HL-60/S4 treated with retinoic acid at 250 ng/mL for 4 days and 3 days (cell line): ENCODE measurements around the gene CALR3.
"Not testable (repeated sequence)": the region's sequence is repeated elsewhere in the genome, so short reads cannot be mapped to it uniquely, and the experiment has no call there.

Source experiments
- in situ Hi-C: fragments of 300-500 bp; cut with MboI; formaldehyde crosslinking; loops from 2 replicates; pipeline ENCODE4 v1.7.0; 2022; ENCODE audit warnings: low sequenced_read_pairs

CALR3 gene

DNA sequence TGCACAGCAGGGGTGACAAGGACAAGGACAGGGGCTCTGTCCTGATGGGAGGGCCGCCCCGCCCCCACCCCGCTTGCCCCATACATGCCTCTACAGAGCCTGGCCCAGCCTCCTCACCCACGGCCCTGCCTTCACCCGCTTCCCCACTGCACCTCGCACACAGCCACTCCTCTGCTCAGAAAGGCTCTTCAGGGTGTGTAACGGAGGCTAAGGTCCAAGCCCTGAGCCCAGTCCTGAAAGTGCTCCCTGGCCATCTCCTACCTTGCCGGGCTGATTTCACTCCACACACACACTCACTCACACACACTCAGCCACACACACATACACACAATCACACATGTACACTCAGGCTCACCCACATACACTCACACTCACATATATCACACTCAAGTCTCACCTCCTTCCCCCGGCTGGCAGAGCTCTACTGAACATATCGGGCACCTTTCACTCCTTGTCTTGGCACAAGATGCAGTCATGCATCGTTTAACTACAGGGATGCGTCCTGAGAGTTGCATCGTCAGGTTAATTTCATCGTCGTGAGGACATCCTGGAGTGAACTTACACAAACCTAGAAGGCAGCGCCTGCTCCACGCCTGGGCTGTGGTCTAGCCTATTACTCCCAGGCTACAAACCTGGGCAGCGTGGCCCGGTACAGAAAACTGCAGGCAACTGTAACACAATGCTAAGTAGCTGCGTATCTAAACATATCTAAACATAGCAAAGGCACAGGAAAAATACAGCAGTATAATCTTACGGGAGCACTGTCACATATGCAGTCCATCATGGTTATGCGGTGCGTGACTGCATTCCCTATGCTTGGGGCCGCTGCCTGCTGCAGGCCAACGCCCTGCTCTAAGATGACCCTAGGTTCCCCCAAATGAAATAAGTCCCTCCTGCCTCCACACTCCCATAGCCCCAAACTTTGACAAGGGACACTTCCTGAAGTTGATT lies 37.3 kb downstream of the CALR3 start:
- in situ Hi-C loops = no loop called here

DNA sequence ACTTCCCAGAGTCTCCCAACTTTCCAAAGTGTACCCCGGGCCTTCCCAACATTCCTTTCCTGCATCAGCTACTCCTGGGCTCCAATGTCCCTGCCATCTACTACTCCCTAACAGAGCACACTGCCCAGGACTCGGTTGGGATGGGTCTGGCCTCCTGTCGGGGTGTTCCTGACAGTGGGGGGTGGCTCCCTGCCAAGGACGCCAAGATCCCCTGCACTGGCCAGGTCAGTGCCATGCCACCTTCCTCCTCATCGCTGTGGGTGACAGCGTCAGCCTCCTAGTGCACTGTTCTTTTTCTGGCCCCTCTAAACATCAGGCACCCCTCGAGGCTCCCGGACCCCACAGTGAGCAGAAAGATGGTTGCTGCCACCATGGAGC lies 38.0 kb downstream of the CALR3 start:
- in situ Hi-C loops = no loop called here

DNA sequence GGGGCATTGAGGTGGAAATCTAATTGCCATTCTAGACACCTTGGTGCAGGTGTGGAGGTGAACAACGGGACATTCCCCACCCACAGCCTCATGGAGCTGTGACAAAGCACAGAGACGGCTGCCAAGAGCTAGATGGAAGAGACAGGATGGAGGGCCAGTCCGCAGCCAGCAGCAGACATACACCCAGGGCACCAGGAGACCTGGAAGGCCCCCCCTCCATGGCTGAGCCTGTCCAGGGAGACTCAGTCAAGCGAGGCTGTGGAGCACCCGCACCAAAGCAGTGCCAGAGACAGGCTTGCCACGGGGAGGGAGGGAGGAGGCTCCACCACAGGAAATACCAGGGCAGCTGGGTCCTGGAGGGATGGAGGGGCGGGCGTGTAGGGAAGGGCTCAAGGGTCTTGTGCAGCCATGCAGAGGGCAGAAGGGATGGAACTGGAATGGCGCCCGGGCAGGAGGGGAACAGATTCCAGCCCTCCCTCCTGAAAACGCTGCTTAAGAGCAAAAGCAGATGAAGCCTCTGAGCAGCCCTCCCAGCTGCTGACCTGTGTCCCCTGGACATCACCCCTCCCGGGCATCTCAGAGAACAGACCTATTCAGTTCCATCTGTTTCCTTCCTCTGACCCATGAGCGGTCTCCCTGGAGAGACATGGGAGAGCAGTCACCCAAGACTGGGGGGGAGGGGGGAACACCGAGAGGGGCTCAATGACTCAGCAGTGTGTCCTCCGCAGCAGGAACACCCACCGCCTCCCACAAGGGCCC lies 38.6 kb downstream of the CALR3 start:
- in situ Hi-C loops = no loop called here

DNA sequence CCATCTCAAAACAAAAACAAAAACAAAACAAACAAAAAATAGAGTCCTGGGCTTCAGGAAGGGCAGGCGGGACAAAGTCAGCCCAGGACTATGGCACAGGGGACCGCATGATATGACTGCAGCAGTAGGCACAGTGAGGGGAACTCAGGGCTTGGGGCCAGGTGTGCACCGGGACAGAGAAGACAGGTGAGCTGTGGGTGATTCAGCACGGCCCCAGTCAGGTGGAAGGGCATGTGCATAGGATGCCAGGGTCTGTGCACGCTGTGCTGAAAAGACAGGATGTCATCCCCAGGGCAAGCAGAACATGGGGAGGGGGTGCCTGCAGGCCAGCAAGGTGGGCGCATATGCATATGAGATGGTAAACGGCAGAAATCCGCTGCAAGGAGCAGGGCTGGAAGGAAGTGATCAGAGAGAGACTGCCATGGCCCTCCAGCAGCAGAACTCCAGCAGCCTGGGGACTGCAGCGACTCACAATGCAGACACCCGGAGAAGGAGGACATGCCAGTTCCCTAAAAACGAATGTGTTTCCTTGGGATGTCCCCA lies 39.2 kb downstream of the CALR3 start:
- in situ Hi-C loops = no loop called here

DNA sequence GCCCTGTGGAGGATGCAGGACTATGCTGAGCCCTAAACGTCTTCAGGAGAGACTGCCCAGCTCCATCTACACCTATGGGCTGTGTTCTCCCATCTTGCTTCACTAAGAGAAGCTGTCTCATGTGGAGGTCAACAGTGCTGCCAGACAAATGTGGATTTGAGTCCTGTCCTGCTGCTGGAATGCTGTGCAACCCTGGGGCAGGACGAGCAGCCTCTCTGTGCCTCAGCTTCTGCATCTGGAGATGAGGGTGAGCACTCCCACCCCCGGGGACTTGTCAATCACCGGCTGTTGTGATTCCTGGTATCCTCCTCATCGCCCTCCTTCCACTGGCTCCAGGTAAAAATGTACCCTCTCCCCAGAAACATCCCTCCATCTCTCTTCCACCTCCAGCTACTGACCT lies 40.5 kb downstream of the CALR3 start:
- in situ Hi-C loops = no loop called here

DNA sequence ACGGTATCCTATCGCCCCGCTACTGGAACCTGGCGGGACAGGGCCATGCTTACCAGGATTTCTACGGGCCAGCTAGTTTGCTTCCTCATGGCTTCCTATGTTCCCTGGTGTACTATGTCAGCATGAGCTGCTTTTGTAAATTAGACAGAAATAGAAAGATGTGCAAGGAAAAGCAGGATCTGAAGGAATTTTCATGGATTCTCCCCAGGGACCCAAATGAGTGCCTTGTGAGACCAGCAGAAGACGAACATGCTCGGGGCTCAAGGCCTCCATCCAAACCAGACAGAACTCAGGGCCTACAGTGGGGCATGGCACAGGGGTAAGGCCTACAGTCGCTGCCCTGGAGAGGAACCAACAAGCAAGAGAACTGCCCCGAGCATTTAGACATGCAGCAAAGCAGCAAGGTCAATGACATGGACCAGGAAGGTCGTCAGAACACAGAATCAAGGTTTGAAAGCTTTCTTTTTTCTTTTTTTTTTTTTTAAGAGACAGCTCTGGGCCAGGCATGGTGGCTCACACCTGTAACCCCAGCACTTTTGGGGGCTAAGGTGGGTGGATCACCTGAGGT lies 41.5 kb downstream of the CALR3 start:
- in situ Hi-C loops = no loop called here

DNA sequence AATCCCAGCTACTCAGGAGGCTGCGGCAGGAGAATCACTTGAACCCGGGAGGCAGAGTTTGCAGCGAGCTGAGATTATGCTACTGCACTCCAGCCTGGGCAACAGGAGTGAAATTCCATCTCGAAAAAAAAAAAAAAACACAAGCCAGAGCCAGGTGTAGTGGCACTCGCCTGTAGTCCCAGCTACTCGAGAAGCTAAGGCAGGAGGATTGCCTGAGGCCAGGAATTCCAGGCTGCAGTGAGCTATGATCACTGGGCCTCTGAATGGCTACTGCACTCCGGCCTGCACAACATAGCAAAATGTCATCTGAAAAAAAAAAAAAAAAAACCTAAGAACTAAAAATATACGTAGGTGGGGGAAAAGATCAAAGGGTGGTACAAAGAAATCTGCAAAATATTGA lies 43.6 kb downstream of the CALR3 start:
- in situ Hi-C loops = no loop called here

DNA sequence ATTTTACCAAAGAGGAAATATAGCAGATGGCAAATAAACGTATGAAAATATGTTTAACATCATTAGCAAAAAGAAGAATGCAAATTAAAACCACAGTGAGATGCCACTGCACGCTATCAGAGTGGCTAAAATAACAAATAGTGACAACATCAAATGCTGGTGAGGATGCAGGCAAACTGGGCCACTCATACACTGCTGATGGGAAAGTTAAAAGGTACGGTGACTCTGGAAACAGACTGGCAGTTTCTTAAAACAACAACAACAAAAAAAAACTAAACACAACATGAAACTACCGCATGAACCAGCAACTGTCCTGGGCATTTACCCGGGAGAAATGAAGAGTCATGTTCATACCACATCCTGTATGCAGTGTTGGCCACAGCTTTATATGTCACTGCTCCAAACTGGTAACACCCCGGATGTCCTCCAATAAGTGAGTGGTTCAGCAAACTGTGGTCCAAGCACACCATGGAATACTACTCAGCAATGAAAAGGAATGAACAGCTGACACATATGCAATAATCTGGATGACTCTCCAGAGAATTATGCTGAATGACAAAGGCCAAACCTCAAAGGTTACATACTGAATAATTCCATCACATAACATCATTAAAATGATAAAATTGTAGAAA lies 46.5 kb downstream of the CALR3 start:
- in situ Hi-C loops = no loop called here

DNA sequence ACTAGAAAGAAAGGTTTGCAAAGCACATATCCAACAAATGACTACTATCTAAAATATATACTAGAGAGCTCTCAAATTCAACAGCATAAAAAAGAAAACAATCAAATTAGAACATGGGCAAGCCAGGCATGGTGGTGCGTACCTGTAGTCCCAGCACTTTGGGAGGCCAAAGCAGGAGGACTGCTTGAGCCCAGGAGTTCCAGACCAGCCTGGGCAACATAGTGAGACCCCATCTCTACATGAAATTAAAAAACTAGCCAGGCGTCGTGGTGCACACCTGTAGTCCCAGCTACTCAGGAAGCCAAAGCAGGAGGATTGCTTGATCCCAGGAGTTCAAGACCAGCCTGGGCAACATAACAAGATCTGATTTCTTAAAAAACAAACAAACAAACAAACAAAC lies 47.1 kb downstream of the CALR3 start:
- in situ Hi-C loops = not testable (repeated sequence)

DNA sequence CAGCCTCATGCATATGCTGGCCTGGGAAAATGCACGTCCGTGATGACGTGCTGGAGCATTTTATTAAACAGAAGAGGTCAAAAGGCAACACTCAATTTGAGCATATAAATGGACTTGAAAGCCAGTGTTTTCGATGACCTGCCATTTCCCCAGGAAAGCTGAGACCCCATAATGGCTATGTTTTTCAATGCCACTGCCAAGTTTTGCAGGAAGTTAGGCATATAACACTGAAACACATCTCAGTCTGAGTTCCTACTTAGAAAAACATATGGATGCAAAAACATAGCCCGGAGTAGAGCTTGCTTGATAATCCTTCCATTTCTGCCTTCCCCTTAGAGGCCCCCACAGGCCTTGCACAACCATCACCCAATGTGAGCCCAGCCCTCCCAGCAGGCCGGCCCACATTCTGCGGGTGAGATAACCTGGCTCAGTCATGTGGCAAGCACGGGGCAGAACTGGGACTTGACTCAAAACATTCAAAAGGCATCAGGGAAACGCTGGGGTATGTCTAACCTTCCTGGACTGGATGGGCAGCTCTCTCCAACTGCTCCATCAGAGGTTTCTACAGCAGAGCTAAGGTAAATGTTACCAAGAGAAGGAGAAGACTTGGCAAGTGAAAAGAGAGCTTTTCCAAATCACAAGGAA lies 49.1 kb downstream of the CALR3 start:
- in situ Hi-C loops = no loop called here

DNA sequence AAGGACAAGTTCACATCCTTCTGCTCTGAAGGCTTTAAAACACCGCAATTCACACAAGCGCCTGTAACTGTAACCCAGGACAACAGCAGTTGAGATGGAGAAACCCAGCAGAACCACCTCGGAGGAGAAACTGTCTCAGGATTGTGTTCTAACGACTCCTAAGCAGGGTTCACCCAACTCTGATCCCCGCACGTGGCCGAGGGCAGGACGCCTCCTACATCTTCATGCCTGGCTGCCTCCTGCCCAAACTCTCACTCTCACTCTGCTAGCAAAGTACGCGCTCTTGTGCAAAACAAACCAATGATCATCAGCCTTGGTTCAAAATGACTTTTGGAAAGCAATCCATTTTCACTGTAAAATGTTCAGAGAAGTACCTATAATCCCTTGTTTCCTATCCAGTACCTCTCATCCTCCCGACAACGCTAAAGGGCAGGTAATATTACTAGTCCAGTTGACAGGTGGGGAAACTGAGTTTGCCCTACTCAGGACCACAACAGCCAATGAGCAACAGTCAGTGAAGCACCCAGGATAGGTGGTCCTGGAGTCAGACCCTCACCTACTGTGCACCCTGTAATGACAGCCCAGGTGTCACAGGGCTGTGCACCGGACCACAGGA lies 49.8 kb downstream of the CALR3 start:
- in situ Hi-C loops = no loop called here

DNA sequence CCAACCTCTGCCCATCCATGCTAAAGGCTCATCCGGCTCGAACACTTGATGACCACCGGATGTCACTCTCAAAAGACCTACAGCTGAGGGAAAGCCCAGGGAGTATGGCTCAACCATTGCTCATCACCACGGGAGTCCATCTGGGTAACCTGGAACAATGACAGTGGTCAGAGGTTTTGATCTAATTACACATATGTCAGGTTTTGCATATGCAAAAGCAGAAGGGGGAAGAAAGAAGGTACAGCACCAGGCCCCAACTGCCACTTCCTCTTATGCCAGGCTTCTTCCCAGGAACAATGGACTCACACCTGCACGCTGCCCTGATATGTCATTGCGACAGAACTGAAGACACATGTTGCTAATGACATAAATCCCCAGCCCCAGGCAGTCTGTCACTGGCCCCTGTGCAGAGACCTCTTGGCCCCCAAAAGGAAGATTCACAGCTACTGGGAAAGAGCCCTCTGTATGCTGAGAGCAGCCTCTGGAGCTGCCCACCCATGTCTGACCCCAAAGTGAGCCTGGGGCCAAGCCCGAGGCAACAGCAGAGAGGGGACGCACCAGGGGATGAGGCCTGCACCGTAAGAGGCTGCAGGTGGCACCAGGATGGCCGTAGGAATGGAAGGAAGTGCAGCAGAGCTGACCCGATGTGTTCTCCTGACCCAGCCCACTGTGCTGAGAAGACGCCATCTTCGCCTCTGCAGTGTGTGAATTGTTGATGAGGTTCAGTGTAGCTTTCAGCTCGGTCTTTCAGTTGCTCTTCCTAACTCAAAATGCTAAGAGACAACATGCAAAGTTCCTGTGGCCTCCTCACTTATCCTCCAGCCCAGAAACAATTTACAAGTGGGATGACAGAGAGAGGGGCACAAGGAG lies 50.5 kb downstream of the CALR3 start:
- in situ Hi-C loops = no loop called here

DNA sequence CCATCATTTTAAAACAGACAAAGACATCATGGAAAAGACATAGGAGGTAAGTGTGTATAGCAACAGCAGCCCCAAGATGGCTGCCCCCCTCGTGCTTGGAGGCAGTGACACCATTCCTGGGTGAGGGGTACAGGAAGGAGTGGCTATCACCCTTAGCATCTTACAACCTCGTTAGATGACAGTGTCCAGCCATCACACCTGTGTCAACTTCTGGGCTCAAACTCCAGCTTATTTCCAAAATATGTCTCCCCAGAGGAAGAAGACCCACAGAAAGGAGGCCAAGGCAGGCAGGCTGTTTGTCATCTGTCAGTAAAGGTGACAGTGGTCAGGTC lies 51.7 kb downstream of the CALR3 start:
- in situ Hi-C loops = no loop called here

DNA sequence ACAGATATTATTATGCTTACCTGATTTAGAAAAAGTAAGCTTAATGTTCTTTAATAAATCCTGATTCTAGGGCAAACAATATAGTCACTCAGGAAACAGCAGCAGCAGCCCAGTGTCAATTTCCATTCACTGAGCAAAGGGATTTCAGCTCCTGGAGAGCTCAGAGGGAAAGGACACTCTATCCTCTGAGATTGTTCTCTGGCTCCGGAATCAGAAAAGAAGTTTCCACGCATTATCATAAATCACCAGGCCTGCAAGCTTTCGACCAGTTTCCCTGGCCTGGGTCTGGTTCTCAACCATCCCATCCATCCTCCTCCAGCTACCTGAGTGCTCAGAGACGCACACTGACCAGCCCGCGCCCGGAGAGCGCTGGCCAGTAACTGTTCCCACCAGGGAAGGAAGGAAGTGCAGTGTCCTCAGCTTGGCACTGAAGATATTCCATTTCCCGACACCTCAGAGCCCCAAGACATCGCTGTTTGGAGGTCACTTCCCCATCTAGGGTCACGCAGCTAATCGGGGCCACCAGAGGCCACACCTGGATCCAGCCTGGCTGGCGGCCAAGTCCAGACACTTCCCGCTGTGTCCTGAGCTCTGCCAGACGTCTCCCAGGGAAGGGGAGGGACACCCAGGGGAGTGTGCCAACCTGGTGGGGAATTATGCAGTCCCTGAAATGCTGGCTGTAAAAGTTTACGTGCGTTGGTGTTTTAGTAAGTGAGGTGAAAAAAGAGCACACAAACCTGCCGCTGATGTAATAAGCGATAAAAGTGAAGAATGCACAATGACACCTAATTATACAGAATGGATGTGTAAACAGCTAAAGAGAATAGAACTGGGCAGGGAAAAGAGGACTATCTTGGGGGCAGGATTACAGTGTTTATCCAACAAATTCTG lies 53.3 kb downstream of the CALR3 start:
- in situ Hi-C loops = no loop called here

DNA sequence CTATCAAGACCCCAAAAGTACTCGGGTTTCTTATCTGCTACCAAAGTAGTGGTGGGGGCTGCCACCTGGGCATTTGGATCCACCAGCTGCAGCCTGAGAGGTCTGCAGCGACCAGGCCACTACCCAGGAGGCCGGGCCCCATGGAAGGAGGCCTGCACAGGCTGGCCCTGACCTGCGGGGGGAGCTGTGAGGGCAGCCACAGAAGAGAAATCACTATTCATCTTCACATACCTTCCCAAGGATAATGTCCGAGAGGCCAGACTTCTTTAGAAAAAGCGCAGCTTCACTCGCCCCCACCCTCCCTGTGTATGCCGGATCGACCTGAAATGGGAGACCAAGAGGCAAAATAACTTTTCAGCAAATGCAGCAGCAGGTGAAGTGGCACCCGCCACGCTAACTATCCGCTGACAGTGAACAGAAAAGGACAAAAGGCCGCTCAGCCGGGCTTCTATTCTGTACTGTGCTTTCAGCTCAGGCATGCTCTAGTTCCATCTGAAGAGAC lies 54.3 kb downstream of the CALR3 start:
- in situ Hi-C loops = no loop called here

DNA sequence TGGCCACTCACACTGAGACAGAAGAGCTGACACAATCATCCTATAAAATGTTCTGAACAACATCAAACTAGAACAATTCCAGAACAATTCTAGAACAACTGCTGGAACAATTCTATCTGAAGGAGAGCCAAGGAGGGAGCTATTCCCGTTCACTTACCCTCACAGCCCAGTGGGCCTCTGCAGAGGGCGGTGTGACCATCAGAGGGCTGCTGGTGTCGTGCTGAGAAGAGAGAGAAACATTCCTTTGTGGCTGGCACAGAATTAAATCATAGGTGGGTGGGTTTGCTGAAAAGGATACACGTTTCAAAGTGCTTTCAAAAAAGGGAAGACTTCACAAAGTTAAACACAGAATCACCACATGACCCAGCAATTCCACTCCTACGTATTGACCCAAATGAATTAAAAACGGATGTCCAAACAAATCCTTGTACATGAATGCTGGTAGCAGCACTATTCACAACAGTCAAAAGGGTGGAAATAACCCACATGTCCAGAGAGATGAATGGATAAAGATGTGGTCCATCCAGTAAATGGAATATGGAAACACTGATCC lies 59.1 kb downstream of the CALR3 start:
- in situ Hi-C loops = no loop called here

DNA sequence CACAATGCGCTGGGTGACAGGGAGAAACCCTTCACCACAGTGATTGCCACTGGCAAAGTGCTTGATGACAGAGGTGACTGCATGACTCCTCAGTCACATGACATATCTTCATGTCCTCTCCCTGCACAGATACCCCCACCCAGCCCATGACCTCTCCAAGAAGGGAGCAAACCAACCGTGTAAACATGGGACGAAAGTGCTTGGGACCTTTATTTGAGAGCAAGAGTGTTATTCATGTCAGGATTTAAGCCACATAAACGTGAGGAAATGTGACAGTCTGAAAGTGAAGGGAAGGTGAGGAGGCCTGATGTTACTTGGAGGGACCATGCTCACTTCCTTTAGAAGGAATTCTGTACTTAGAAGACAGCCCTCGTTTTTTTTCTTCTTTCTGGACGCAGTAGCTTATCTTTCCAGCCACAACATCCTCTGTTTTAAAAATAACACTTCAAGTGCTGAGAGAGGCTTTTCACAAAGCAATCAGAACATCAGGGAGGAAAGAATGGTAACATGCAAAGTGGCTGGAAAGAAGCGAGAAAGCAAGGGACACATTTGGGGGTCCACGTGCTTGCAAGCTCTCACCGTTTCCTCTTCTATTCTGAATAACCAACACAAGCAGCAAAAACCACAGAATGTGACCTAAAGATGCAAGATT lies 59.8 kb downstream of the CALR3 start:
- in situ Hi-C loops = no loop called here
